Measurements from ENCODE around the gene GPRC5A. TPM values are rescaled to one million over a fixed set of nuclear protein-coding genes. Genes with fewer than 3 reads are reported as not detected.

Gene GPRC5A
- total RNA-seq, 4 donors from 2014 or later: 11.3 to 284 (median 88.4) TPM

- DNase-seq (ENCODE audit: low spot score): no peak
- no peak for TF ChIP-seq CTCF (IDR thresholded peaks at IDR 0.05)
- peak; percentile 41 for ATAC-seq (ENCODE audit: low FRiP score)
These were observed 18.6 kb downstream of the GPRC5A start for GRCh38 chr12:12909995-12910420.

GRCh38 chr12:12912711-12913110 lies 21.3 kb downstream of the GPRC5A start:
- TF ChIP-seq CTCF (IDR thresholded peaks at IDR 0.05): no peak
- DNase-seq (ENCODE audit: low spot score) (no peak), ATAC-seq (ENCODE audit: low FRiP score) (no peak)

- TF ChIP-seq CTCF (IDR thresholded peaks at IDR 0.05): no peak
- DNase-seq (ENCODE audit: low spot score) (no peak), ATAC-seq (ENCODE audit: low FRiP score) (no peak)
These were observed 24.3 kb downstream of the GPRC5A start for GRCh38 chr12:12915656-12916055.

- ATAC-seq (ENCODE audit: low FRiP score) (peak; percentile 58), DNase-seq (ENCODE audit: low spot score) (peak; percentile 85)
- peak in 2 of 3 donors; percentile 86 to 88 for TF ChIP-seq CTCF (IDR thresholded peaks at IDR 0.05)
These were observed 25.0 kb downstream of the GPRC5A start for GRCh38 chr12:12916135-12916944.

GRCh38 chr12:12917517-12917916 lies 26.2 kb downstream of the GPRC5A start:
- TF ChIP-seq CTCF (IDR thresholded peaks at IDR 0.05): no peak
- no peak for DNase-seq (ENCODE audit: low spot score)
- ATAC-seq (ENCODE audit: low FRiP score): no peak

- ATAC-seq (ENCODE audit: low FRiP score): no peak
- no peak for DNase-seq (ENCODE audit: low spot score)
- TF ChIP-seq CTCF (IDR thresholded peaks at IDR 0.05): no peak
These were observed 27.5 kb downstream of the GPRC5A start for GRCh38 chr12:12918781-12919389.
